CD4-positive, alpha-beta T cell treated with Interleukin-4 for 1 hour (primary cell): ENCODE results near the gene ARNT2.
"Not testable (repeated sequence)": the region's sequence is repeated elsewhere in the genome, so short reads cannot be mapped to it uniquely, and the experiment has no call there.

Experiments
- DNase-seq, 2 donors: peaks; one replicate each; pipeline ENCODE4 v3.0.0-alpha.2; 2020 to 2022

ARNT2 gene

GRCh38 chr15:80492874-80493273 lies 88.7 kb downstream of the ARNT2 start:
- no peak for DNase-seq

- DNase-seq: no peak
Observed at GRCh38 chr15:80494351-80494751, 90.2 kb downstream of the ARNT2 start.

DNA sequence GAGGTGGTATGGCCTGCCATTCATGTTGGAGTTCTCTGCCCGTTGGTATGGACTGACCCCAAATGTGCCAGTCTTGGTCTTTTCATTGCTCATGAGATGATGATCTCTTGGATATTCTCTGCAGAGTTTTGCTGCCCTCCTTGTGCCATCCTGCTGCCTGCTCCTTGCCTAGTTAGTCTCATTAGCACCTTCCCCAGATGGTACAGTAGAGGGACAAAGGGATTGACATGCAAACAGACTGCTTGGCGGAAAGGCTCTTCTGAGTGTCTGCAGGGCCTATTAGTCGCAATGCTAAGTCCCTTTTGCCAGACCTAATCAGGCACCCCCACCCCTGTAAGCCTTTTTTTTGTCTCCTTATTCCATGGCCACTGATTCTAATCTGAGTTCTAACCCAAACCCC lies 90.6 kb downstream of the ARNT2 start:
- DNase-seq: no peak

GRCh38 chr15:80495401-80495942 lies 91.3 kb downstream of the ARNT2 start:
- DNase-seq: no peak

GRCh38 chr15:80496096-80496495 lies 91.9 kb downstream of the ARNT2 start:
- DNase-seq: no peak

DNA sequence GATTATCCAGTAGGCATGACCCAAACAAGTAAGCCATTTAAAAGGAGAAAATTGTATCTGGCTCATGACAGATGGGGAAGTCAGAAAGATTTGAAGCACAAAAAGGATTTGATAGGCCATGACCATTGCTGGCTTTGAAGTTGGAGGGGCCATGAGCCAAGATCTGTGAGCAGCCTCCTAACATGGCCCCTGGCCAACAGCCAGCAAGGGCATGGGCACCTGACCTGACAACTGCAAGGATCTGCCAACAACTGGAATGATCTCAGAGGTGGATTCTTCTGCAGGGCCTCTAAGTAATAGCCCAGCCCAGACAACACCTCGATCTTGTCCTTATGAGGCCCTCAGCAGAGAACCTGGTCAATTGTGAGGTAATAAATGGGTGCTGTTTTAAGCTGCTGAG lies 93.0 kb downstream of the ARNT2 start:
- no peak for DNase-seq

DNA sequence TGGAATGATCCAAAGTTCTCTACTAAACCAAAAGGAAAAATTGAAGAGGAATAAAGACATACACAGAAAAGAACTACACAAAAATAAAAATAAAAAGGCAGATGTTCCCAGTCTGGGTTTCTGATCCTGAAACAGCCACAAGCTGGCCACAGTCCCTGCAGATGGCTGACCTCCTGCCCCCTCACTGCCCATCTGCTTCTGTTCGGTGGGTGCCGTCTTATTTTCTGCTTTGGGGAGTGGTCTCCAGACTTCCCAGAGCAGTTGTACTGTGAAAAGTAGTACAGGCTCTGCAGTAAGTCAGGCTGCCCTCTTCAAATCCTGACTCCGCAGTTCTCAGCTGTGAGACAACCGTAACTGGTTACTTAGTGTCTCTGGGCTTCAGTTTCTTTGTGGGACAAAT lies 94.5 kb downstream of the ARNT2 start:
- DNase-seq: no peak

GRCh38 chr15:80500021-80500420 lies 95.8 kb downstream of the ARNT2 start:
- DNase-seq: no peak

DNA sequence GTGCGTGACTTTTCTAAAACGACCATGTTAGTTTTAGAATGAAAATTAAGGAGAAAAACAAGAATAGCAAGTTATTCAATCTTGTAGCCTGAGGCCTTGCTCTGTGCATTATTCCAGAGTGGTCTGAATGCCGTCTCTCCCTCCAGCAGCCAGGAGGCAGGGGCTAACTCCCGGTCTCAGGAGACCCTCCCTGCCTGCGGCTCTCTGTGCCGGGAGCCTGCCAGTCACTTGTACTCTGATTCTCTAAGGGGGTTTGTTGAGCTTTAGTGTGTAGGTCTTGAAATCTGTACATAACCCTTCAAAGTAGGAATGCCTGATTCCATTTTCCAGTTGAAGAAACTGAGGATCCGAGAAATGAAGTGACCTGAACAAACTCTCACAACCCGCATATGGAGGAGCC lies 97.3 kb downstream of the ARNT2 start:
- no peak for DNase-seq

- no peak for DNase-seq
Observed at GRCh38 chr15:80502782-80503181, 98.6 kb downstream of the ARNT2 start.

DNA sequence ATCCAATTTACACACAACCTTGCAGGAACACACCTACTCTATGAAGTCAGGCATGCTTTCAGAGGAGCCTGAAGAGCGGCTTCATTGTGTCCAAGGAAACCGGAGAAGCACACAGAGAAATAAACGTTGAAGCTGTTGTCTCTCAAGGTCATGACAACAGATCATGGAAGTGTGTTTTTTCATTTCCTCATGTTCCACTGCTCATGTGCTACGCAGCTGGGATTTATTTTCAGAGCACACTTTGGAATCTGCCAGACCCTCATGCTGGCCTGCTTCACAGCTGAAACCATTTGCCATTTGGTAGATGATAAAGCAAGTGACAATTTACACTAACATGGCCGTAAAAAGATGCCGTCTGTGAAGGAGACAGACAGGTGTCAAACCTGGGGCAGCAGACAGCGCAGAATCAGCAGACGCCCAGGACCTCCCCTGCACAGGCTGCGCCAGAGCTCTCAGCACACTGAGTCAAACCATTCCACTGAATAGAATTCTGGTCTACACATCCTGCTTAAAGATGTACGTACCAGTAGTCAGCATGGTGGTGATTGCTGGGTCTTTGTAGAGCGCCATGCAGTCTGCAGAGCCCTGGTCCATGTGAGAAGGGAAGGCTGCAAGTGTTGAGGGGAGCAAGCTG lies 99.3 kb downstream of the ARNT2 start:
- no peak for DNase-seq

DNA sequence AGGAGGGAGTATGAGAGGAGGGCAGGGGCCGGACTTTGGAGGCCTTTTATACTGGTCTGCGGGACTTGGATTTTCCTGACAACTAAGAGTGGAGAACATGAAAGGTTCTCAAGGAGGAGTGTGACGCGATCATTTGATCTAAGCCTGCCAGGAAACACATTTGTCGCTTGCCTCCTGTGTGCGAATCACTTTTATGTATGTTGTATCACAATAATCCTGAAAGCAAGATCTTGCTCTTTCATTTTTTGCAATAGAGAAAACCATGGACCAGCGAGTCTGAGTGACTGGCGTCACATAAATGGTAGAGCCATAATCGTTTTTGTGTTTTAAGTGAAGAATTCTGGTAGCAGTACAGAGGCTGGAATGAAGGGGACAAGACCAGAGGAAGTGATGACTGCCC lies 100.7 kb downstream of the ARNT2 start:
- no peak for DNase-seq

DNA sequence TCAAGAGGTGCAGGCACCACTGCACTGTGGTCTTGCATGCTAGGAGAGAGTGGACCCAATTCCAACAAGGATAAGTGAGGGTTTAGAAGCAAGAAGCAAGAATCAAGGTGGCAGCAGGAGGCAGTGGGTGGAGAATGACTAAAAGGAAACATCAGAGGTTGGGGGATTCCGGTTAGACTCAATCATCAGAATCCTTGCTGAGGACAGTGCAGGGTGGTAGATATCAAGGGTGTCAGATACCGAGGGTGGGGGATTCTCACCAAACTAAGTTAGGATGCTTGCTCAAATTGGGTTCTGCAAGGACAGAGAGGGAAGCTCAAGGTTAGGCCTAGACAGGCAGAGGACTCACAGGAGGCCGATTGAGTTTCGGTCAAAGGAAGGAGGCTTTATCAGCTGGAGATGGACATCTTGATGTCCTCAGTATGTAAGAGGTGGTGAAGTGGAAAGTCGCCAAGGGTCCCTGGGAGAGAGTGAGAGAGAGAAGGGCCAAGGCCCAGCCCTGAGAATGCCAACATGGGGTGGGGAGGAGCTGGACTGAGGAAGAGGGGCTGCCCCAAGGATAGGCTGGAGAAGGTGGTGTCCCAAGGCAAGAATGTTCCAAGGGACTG lies 102.2 kb downstream of the ARNT2 start:
- DNase-seq: no peak

DNA sequence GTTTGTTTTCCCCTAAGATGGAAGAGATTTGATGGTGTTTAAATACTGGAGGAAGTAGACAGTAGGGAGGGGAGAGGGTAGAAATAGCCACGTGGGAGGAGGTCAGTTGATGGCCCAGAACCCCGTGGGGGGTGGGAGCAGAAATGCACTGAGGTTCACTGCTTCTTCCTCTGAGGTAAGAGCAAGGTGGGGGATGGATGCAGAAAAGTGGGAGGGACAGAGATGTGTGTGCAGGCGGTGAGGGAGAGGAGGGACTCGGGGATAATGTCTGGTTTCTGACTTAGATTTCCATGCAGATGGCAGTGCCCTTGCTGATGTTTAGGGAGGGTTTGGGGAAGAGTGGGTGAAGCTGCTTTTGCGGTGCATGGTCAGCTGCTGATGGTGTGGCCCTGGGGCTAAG lies 102.9 kb downstream of the ARNT2 start:
- DNase-seq: no peak

- DNase-seq: no peak
Observed at GRCh38 chr15:80507638-80508316, 103.6 kb downstream of the ARNT2 start.

DNA sequence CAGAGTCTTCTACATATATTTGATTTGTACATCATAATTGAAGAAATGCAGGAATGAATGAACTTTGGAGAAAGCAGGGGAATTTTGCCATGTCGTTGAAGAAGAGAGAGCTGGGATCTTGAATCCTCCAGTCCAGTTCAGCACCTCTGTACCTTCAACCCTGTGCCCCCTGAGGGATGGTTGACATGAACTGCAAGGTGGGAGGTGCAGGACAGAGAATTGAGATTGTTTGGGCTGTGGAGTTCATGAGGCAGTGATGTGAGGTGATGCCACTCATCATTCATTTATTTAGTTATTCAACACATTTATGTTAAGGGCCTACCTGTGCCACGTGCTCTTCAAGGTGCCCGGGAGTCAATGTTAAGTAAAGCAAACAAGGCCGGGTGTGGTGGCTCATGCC lies 104.6 kb downstream of the ARNT2 start:
- no peak for DNase-seq

GRCh38 chr15:80509800-80510199 lies 105.6 kb downstream of the ARNT2 start:
- DNase-seq: no peak

- not testable (repeated sequence) for DNase-seq
Observed at GRCh38 chr15:80510985-80511384, 106.8 kb downstream of the ARNT2 start.

DNA sequence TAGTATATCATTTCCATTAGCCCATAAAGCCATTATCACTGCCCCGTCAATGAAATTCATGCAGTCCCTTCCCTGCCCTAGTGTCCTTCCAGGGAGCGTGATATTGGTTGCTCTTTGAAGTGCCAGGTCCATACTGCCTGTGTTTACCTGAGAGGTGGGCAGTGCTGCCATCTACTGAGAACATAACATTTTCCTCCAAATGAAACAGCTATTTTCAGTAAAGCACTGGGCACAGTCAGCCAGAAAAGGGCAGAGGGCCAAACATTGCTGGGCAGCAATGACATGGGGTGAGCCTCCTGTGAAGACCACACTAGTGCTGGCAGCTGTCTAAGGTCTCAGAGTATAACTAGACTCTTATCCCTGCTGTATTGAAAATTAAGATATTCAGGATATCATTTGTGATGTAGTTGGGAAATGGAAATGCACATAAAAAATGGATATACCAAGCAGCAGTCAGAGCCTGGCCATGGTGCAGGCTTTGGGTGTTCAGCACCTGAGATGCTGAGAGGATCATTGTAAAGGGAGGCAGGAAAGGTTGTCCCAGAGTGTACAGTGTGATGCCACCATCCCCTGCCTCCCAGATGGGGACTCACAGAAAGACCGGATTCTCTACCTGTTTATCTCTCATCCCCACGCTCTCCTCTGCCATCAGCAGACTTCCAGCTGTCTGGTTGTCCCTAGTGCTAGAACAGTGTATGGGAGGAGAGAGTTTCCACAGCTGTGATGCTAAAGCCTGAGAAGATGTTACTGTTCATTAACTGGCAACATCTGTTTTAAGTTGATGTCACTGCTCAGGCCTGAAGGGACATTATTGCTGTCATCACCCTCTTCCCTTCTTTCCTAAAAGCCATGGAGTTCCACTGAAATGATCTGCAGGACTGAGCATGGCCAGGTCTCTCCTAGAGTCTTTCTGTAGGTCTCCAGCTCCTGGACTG lies 108.8 kb downstream of the ARNT2 start:
- DNase-seq: no peak

DNA sequence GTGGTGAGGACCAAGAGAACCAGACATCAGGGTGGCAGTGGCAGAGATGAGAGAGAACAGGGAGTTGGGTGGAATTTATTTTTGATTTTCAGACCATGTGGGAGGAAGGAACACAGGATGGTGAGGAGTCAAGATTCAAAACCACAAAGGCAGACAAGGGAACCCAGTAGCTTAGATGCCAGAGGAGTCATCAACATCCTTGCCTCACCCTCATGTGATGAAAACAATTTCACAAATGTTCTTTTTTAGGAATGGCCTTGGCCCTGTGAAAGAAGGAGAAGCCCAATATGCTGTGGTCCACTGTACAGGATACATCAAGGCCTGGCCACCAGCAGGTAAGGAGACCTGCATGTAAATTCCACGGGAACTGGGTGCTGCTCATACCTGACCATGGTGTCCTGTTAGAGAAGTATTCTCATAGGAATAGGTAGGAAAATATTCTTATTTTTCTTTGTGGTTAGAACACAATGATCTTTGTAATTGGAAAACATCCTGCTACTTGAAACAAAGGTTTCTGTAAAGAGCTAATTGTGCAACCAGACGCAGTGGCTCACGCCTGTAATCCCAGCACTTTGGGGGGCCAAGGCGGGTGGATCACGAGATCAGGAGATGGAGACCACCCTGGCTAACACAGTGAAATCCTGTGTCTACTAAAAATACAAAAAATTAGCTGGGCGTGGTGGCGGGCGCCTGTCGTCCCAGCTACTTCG lies 110.0 kb downstream of the ARNT2 start:
- no peak for DNase-seq

DNA sequence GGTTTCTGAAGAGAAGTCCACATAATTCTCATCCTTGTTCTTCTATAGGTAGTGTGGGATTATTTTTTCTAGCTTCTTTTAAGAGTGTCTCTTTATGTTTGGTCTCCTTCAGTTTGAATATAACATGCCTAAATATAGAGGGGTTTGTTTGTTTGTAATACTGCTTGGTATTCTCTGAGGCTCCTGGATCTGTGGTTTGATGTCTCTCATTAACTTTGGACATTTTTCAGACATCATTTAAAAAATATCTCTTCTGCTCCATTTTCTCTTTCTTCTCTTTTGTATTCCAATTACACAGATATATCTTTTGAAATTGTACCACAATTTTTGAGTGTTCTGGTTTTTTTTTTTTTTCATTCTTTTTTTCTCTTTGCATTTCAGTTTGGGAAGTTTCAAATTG lies 113.1 kb downstream of the ARNT2 start:
- DNase-seq: no peak

DNA sequence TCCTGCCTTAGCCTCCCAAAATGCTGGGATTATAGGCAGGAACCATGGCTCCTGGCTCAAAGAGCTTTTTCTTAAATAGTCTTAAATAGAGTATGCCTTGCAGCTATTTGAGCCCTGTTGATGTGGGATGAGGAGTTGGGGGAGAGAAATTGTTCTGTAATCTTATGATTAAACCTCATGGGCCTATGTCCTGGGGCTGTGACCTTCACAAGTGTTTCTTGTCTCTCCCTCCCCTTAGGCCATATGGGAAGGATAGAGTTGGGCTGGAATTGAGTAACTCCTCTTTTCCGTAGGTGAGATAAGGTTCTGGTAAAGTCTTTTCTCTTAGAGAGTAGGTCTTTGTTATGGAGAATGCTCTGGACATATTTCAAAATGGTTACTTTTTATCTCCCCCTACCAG lies 114.3 kb downstream of the ARNT2 start:
- DNase-seq: no peak
